Aorta (tissue), 5 donors: ENCODE results near the gene DAZAP2. TPM values are rescaled to one million over a fixed set of nuclear protein-coding genes. Genes with fewer than 3 reads are reported as not detected.
"Not testable (repeated sequence)": the region's sequence is repeated elsewhere in the genome, so short reads cannot be mapped to it uniquely, and the experiment has no call there.

Experiments
- ATAC-seq: fragments of 200-7000 bp; cut with Tn5 transposase; one replicate; pipeline ENCODE4 v1.9.1; 2022; ENCODE audit warnings: moderate library complexity; ENCODE audit not compliant: low FRiP score
- DNase-seq, 2 donors: peaks; one replicate each; pipeline ENCODE4 v3.0.0-alpha.2; 2020
- H3K27ac ChIP-seq, 2 donors: one replicate each; pipeline ENCODE4 v1.5.1; 2013; ENCODE audit warnings: low read length in 2 of 2, mild to moderate bottlenecking in 2 of 2, moderate library complexity in 2 of 2, control low read depth in 1 of 2, inconsistent platforms in 1 of 2, low read depth in 1 of 2
- H3K27me3 ChIP-seq, 2 donors: one replicate each; pipeline ENCODE4 v1.6.1; 2013; ENCODE audit warnings: control low read depth in 1 of 2, low read length in 1 of 2, mild to moderate bottlenecking in 1 of 2, moderate library complexity in 1 of 2; ENCODE audit not compliant: insufficient read depth in 2 of 2, control insufficient read depth in 1 of 2
- H3K36me3 ChIP-seq, 2 donors: one replicate each; pipeline ENCODE4 v1.6.1; 2013; ENCODE audit warnings: control low read depth in 1 of 2, low read length in 1 of 2, mild to moderate bottlenecking in 1 of 2; ENCODE audit not compliant: insufficient read depth in 2 of 2, control insufficient read depth in 1 of 2
- H3K4me1 ChIP-seq, 2 donors: one replicate each; pipeline ENCODE4 v1.6.1; 2013; ENCODE audit warnings: low read length in 2 of 2, control low read depth in 1 of 2, mild to moderate bottlenecking in 1 of 2, moderate library complexity in 1 of 2; ENCODE audit not compliant: insufficient read depth in 2 of 2, control insufficient read depth in 1 of 2
- H3K4me3 ChIP-seq, 2 donors: one replicate each; pipeline ENCODE4 v1.5.1; 2013; ENCODE audit warnings: low read length in 2 of 2, control low read depth in 1 of 2, mild to moderate bottlenecking in 1 of 2
- H3K9me3 ChIP-seq: one replicate; pipeline ENCODE4 v1.6.1; 2013; ENCODE audit warnings: mild to moderate bottlenecking, low read length; ENCODE audit not compliant: control insufficient read depth
- WGBS, 2 donors: extraction: QIAGEN DNeasy Blood & Tissue Kit; methylation state at CpG; one replicate each; pipeline ENCODE4 v1.1.7; 2013; 5-methylcytosine and 5-hydroxymethylcytosine counted together
- intact Hi-C, 2 donors: fragments of 100-400 bp; cut with DNase I; formaldehyde crosslinking; loops; one replicate each; pipeline versions ENCODE4 v1.14.2 to v1.15.0; 2022
- polyA plus RNA-seq, 2 donors: library from polyadenylated mRNA; stranded (reverse); fragments of 200-250 nt; gene quantifications; one replicate each; pipeline ENCODE4 v1.2.3, GENCODE V29; 2013
- total RNA-seq, 2 donors: library from RNA; stranded (reverse); fragmentation: NEBNext Ultra II Directional; extraction: Animal tissue kit (Norgen Biotek cat#: 25700); gene quantifications; one replicate each; pipeline ENCODE4 v1.2.1, GENCODE V29; 2021
- donor health status: healthy with polysubstance abuse.
- donor health status: Bipolar disorder and iron deficiency.
- donor health status: DM: no; HTN: no; CAD: no.
- donor health status: DM: no; HTN: no; CAD: no.
- donor health status: DM: yes; HTN: yes; CAD: no.

The DAZAP2 gene
- total and polyA plus RNA-seq, 4 donors: 167 to 311 (median 221) TPM

GRCh38 chr12:51269174-51270066 is 30.8 kb downstream of the DAZAP2 start:
- no peaks in the 10 kb centered on the region for H3K36me3 ChIP-seq
- H3K4me3 ChIP-seq: peak overlapping the region; percentile 37 to 87
- H3K4me1 ChIP-seq: no peaks in the 10 kb centered on the region
- H3K27me3 ChIP-seq: no peaks in the 10 kb centered on the region
- WGBS, 2 donors: 14 to 15% methylated on average over 54 to 59 of the region's 59 CpGs
- no peaks in the 10 kb centered on the region for H3K9me3 ChIP-seq
- no peak overlapping the region for H3K27ac ChIP-seq
- ATAC-seq (peak; percentile 37), DNase-seq (peak; percentile 46 to 77)
- intact Hi-C loops: loop anchor here in 1 of 2 donors (5.0 kb wide), 1 partner anchor 73 kb away; no protein-coding TSS in a partner anchor

DNA sequence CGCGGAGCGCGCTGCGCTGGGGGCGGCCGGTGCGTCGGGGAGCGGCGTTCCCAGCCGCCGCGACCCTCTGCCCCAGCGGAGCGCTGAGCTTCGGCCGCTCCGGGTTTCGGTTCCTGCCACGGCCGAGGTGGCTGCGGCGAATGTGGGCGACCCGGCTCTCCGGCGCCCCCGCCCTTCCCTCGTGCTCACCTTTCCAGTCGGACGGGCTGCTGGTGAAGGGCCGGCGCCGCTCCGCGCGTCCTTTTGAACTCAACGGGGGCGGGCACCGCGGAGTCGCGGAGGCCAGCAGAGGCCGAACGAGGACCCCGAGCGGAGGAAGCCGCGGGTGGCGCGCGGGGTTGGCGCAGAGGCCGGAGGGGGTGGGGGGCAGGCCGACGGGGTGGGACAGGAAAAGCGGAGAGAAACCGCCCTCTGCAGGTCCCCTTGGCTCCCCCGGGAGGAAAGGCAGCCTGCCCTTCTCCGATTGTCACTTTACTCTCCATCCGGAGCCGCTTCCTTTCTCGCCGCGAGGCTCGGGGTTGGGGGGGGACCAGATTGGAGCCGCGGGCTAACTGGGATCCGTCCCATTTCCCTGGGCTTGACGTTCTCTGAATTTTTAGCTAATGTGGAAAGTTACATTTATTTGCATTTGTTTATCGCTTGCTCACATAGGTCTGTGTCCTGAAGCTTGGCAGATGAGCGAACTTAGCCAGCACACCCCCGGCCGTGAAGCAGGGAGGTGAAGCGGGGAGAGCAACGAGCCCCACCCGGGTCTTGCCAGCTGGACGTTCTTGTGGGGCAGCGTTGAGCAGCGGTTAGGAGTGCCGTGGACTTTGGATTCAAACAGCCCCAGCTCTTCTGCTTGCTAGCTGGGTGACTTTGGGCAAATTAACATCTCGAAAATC is 31.7 kb downstream of the DAZAP2 start, which contains the start of gene SMAGP:
Gene SMAGP, minus strand, starts transcription at position 349 of the 884 bp plus-strand sequence. CDS start 1,137 bp downstream, outside the sequence.
- intact Hi-C loops: no loop called here
- Histone ChIP-seq H3K36me3 (no peaks in the 10 kb centered on the region), H3K9me3 (no peaks in the 10 kb centered on the region), H3K4me1 (no peaks in the 10 kb centered on the region), H3K4me3 (peak within 1 kb of the TSS; percentile 37 to 87), H3K27me3 (no peaks in the 10 kb centered on the region), H3K27ac (no peak within 1 kb of the TSS)
- DNase-seq: peak; percentile 63 to 84
- ATAC-seq: peak; percentile 77
- 0 to 1% methylated on average over 72 to 83 of the region's 83 CpGs for WGBS, 2 donors

- Histone ChIP-seq H3K27ac (no peak overlapping the region), H3K4me3 (peak overlapping the region in 1 of 2 donors; percentile 87), H3K36me3 (no peaks in the 10 kb centered on the region), H3K9me3 (no peaks in the 10 kb centered on the region), H3K4me1 (no peaks in the 10 kb centered on the region), H3K27me3 (no peaks in the 10 kb centered on the region)
- DNase-seq (no peak), ATAC-seq (peak; percentile 30)
- 45 to 51% methylated on average over 9 of the region's 9 CpGs for WGBS, 2 donors
- intact Hi-C loops: no loop called here
Observed at GRCh38 chr12:51270951-51271518, 32.4 kb downstream of the DAZAP2 start.

GRCh38 chr12:51272810-51273209 is 34.2 kb downstream of the DAZAP2 start:
- DNase-seq, ATAC-seq, H3K27ac ChIP-seq, H3K9me3 ChIP-seq, intact Hi-C loops, H3K27me3 ChIP-seq, H3K4me1 ChIP-seq, H3K36me3 ChIP-seq, H3K4me3 ChIP-seq: not testable (repeated sequence)
- 92 to 93% methylated on average over 7 of the region's 7 CpGs for WGBS, 2 donors

DNA sequence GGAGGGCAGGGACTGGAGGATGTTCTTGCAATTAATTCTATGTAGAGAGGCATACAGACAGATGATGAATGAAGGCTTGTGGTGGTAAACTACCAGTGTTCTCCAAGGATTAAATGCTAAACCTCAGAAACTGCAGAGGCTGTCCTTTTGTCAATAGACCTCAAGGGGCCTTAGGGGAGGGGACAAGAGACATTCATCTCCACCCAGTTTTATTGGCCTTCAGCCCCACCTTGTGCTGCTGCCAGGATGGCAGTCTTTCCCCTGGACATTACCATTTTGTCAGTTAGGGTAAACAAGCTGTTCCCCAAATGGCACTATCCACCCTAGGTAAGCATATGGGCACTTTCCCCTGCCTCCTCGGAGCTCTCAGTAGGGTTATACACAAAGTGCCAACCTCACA is 36.5 kb downstream of the DAZAP2 start:
- Histone ChIP-seq H3K27ac (no peak overlapping the region), H3K27me3 (no peaks in the 10 kb centered on the region), H3K36me3 (no peaks in the 10 kb centered on the region), H3K4me3 (no peak overlapping the region), H3K4me1 (no peaks in the 10 kb centered on the region), H3K9me3 (no peaks in the 10 kb centered on the region)
- 63 to 74% methylated on average over 1 of the region's 1 CpG for WGBS, 2 donors
- intact Hi-C loops: no loop called here
- ATAC-seq: no peak
- DNase-seq: peak in 1 of 2 donors; percentile 15

GRCh38 chr12:51281202-51281924 is 42.7 kb downstream of the DAZAP2 start:
- no peak for DNase-seq
- intact Hi-C loops: no loop called here
- Histone ChIP-seq H3K9me3 (no peaks in the 10 kb centered on the region), H3K27me3 (no peaks in the 10 kb centered on the region), H3K4me1 (no peaks in the 10 kb centered on the region), H3K36me3 (no peaks in the 10 kb centered on the region), H3K4me3 (no peak overlapping the region), H3K27ac (no peak overlapping the region)
- no peak for ATAC-seq
- WGBS, 2 donors: 75 to 88% methylated on average over 4 of the region's 4 CpGs

GRCh38 chr12:51285843-51286242 is 47.2 kb downstream of the DAZAP2 start:
- no peaks in the 10 kb centered on the region for H3K36me3 ChIP-seq
- 91 to 92% methylated on average over 1 of the region's 1 CpG for WGBS, 2 donors
- H3K9me3 ChIP-seq: no peaks in the 10 kb centered on the region

More at GRCh38 chr12:51285843-51286242, 47.2 kb downstream of the DAZAP2 start:
- intact Hi-C loops: no loop called here
- Histone ChIP-seq H3K4me3 (no peak overlapping the region), H3K27ac (no peak overlapping the region), H3K27me3 (no peaks in the 10 kb centered on the region), H3K4me1 (no peaks in the 10 kb centered on the region)
- ATAC-seq (no peak), DNase-seq (no peak)
